GM19324 (cell line): Measurements from ENCODE around the gene KIR2DL3.
"Not testable (repeated sequence)": the region's sequence is repeated elsewhere in the genome, so short reads cannot be mapped to it uniquely, and the experiment has no call there.

Experiments
- ATAC-seq: cut with Tn5 transposase; IDR thresholded peaks from one replicate; pipeline ENCODE4 v1.9.1; 2021; ENCODE audit warnings: mild to moderate bottlenecking, moderate library complexity; ENCODE audit not compliant: unreplicated experiment, low FRiP score

Gene KIR2DL3

GRCh38 chr19:54786091-54786723, 47.9 kb downstream of the KIR2DL3 start:
- ATAC-seq = not testable (repeated sequence)

- ATAC-seq = not testable (repeated sequence)
Measured at GRCh38 chr19:54788154-54788553, 49.8 kb downstream of the KIR2DL3 start.

- ATAC-seq = no peak
Measured at GRCh38 chr19:54790711-54791110, 52.4 kb downstream of the KIR2DL3 start.

GRCh38 chr19:54791476-54791875, 53.2 kb downstream of the KIR2DL3 start:
- no peak for ATAC-seq

GRCh38 chr19:54792814-54793213, 54.5 kb downstream of the KIR2DL3 start:
- ATAC-seq = no peak

GRCh38 chr19:54795758-54796157, 57.4 kb downstream of the KIR2DL3 start:
- ATAC-seq = no peak
